Measurements from ENCODE around the gene RGS1. TPM values are rescaled to one million over a fixed set of nuclear protein-coding genes. Genes with fewer than 3 reads are reported as not detected.

Gene RGS1
- total and polyA plus RNA-seq, 3 donors from 2014 or later, result 3.9 to 69.5 (median 17.2) TPM

DNA sequence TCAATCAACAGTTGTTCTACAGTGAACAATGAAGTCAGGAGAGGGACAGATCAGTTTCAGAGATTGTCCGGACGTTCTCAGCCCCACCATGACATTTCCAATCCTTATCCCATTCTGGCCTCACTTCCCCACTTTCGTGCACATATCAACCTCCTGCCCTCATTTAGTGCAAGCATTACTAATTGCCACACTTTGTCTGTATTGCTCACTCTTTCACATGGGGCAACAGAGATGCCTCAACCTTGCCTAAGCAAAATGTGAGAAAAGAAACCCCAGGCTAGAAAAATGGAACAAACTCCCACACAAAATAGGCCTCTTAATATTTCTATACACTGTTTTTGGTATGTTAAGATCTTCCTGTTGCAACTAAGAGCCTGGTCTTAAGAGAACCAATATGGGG, 8.9 kb upstream of the RGS1 start:
- no peaks in the 10 kb centered on the region for H3K4me1 ChIP-seq
- TF ChIP-seq, protein P1, sequence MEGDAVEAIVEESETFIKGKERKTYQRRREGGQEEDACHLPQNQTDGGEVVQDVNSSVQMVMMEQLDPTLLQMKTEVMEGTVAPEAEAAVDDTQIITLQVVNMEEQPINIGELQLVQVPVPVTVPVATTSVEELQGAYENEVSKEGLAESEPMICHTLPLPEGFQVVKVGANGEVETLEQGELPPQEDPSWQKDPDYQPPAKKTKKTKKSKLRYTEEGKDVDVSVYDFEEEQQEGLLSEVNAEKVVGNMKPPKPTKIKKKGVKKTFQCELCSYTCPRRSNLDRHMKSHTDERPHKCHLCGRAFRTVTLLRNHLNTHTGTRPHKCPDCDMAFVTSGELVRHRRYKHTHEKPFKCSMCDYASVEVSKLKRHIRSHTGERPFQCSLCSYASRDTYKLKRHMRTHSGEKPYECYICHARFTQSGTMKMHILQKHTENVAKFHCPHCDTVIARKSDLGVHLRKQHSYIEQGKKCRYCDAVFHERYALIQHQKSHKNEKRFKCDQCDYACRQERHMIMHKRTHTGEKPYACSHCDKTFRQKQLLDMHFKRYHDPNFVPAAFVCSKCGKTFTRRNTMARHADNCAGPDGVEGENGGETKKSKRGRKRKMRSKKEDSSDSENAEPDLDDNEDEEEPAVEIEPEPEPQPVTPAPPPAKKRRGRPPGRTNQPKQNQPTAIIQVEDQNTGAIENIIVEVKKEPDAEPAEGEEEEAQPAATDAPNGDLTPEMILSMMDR (IDR thresholded peaks at IDR 0.05), result no peak
- TF ChIP-seq POLR2A (IDR thresholded peaks at IDR 0.05), result no peak
- H3K9me3 ChIP-seq, result no peaks in the 10 kb centered on the region
- H3K27me3 ChIP-seq, result no peaks in the 10 kb centered on the region
- intact Hi-C loops (cut with DNase I; ENCODE audit: low total_unique reads), result no loop called here
- no peak for DNase-seq
- H3K36me3 ChIP-seq (ENCODE audit: low read depth, missing control alignments), result no peaks in the 10 kb centered on the region
- H3K4me3 ChIP-seq, result no peak overlapping the region
- H3K27ac ChIP-seq, result no peak overlapping the region
- WGBS, 2 donors, result 91 to 93% methylated on average over 3 of the region's 3 CpGs

- intact Hi-C loops (cut with DNase I; ENCODE audit: low total_unique reads), result no loop called here
- Histone ChIP-seq H3K9me3 (no peaks in the 10 kb centered on the region), H3K27me3 (no peaks in the 10 kb centered on the region), H3K36me3 (ENCODE audit: low read depth, missing control alignments) (no peaks in the 10 kb centered on the region), H3K4me1 (no peaks in the 10 kb centered on the region), H3K27ac (no peak overlapping the region), H3K4me3 (no peak overlapping the region)
- WGBS, 2 donors, result 92 to 96% methylated on average over 1 of the region's 1 CpG
- no peak for TF ChIP-seq POLR2A (IDR thresholded peaks at IDR 0.05)
- TF ChIP-seq, protein P1 (IDR thresholded peaks at IDR 0.05), result no peak
- no peak for DNase-seq
These were observed 7.5 kb upstream of the RGS1 start for GRCh38 chr1:192568063-192568462.

GRCh38 chr1:192571668-192572067, 3.9 kb upstream of the RGS1 start:
- no peaks in the 10 kb centered on the region for H3K27me3 ChIP-seq
- TF ChIP-seq, protein P1 (IDR thresholded peaks at IDR 0.05), result no peak
- TF ChIP-seq POLR2A (IDR thresholded peaks at IDR 0.05), result no peak
- H3K9me3 ChIP-seq, result no peaks in the 10 kb centered on the region
- H3K4me1 ChIP-seq, result no peaks in the 10 kb centered on the region
- intact Hi-C loops (cut with DNase I; ENCODE audit: low total_unique reads), result no loop called here
- 86 to 90% methylated on average over 2 of the region's 2 CpGs for WGBS, 2 donors
- no peak for DNase-seq
- H3K4me3 ChIP-seq, result no peak overlapping the region
- no peaks in the 10 kb centered on the region for H3K36me3 ChIP-seq (ENCODE audit: low read depth, missing control alignments)
- H3K27ac ChIP-seq, result no peak overlapping the region

DNA sequence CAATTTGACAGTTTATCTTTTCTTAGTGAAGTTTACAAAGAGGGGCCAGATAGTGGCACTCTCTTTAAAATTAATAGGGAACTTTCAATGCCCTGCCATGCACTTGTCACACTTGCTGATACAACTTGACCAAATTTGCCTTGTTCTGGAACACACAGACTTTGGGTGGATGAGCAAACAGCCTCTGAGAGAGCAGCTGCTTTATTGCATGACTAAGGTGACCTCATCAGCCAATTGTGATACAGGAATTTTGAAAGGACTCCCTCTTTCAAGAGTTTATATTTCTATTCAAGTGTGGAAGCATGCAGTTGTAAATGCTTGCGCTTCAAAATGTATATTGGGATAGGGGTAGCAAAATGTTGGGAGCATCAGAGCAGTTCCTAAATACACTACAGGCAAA, 2.1 kb upstream of the RGS1 start:
- DNase-seq, result no peak
- TF ChIP-seq POLR2A (IDR thresholded peaks at IDR 0.05), result no peak
- TF ChIP-seq, protein P1 (IDR thresholded peaks at IDR 0.05), result no peak
- Histone ChIP-seq H3K4me3 (no peak overlapping the region), H3K27me3 (no peaks in the 10 kb centered on the region), H3K9me3 (no peaks in the 10 kb centered on the region), H3K4me1 (no peaks in the 10 kb centered on the region), H3K27ac (no peak overlapping the region), H3K36me3 (ENCODE audit: low read depth, missing control alignments) (no peaks in the 10 kb centered on the region)
- intact Hi-C loops (cut with DNase I; ENCODE audit: low total_unique reads), result no loop called here
- WGBS, 2 donors, result 95 to 96% methylated on average over 1 of the region's 1 CpG

- intact Hi-C loops (cut with DNase I; ENCODE audit: low total_unique reads), result no loop called here
- Histone ChIP-seq H3K9me3 (no peaks in the 10 kb centered on the region), H3K36me3 (ENCODE audit: low read depth, missing control alignments) (no peaks in the 10 kb centered on the region), H3K27me3 (no peaks in the 10 kb centered on the region), H3K4me1 (no peaks in the 10 kb centered on the region), H3K4me3 (no peak overlapping the region), H3K27ac (no peak overlapping the region)
- no peak for DNase-seq
- WGBS, 2 donors, result 51 to 52% methylated on average over 1 of the region's 1 CpG
- no peak for TF ChIP-seq POLR2A (IDR thresholded peaks at IDR 0.05)
- TF ChIP-seq, protein P1 (IDR thresholded peaks at IDR 0.05), result no peak
These were observed 1.5 kb upstream of the RGS1 start for GRCh38 chr1:192574073-192574472.
